HepG2 (cell line): ENCODE measurements around the gene TBCEL. TPM values are rescaled to one million over a fixed set of nuclear protein-coding genes. Genes with fewer than 3 reads are reported as not detected.

Source experiments
- ATAC-seq: fragments of 200-7000 bp; cut with Tn5 transposase; 3 replicates; pipeline ENCODE4 v1.9.1; 2020; ENCODE audit warnings: mild to moderate bottlenecking, moderate library complexity
- BruUV-seq: library from RNA; stranded (reverse); fragments of 400-500 nt; replicated peaks from 2 replicates; lab custom pipeline; 2021; lab: Mats Ljungman, UMichigan
- CTCF ChIA-PET: fragments of 300-600 bp; formaldehyde crosslinking; extraction: SDS; loops from one replicate; lab custom pipeline; 2021; ENCODE audit warnings: low total read pairs, inconsistent platforms, low intra/inter-chr PET ratio; lab: Yijun Ruan, JAX
- POLR2A ChIA-PET: fragments of 350-600 bp; sonication (Branson Sonifier 250); formaldehyde crosslinking; loops from one replicate; lab custom pipeline; 2020; ENCODE audit warnings: antibody characterized with exemption, inconsistent platforms; lab: Yijun Ruan, JAX
- DNase-seq: peaks from one replicate; pipeline ENCODE4 v3.0.0-alpha.2; 2015; ENCODE audit warnings: low spot score
- FAIRE-seq: peaks from 3 replicates; lab custom pipeline; 2011; peaks lifted over from hg19 to GRCh38; lab: Jason Lieb, UNC
- H2AFZ ChIP-seq: one replicate; pipeline ENCODE4 v1.6.1; 2011; ENCODE audit warnings: low read length, inconsistent platforms
- H3K27ac ChIP-seq: fragments of 300-600 bp; 3 replicates; pipeline ENCODE4 v1.8.0; 2011; ENCODE audit warnings: mixed run types, mild to moderate bottlenecking, mixed read lengths, low read length, inconsistent platforms; ENCODE audit not compliant: insufficient read depth; ENCODE audit errors: extremely low read length
- H3K27me3 ChIP-seq, 2 experiments: fragments of 200-600 bp in 1 of 2; 2 replicates in 1 of 2; 3 replicates in 1 of 2; pipeline versions ENCODE4 v1.6.0 to v1.8.0; 2011; ENCODE audit warnings: low read length in 2 of 2, mild to moderate bottlenecking in 2 of 2, moderate library complexity in 2 of 2, inconsistent platforms in 1 of 2; ENCODE audit not compliant: insufficient read depth in 2 of 2, control insufficient read depth in 1 of 2
- H3K36me3 ChIP-seq, 2 experiments: fragments of 200-600 bp in 1 of 2; replicated peaks in 1 of 2; 2 replicates in 1 of 2; 3 replicates in 1 of 2; pipeline versions ENCODE4 v1.5.1 to v1.8.0; 2011; ENCODE audit warnings: low read length in 2 of 2, inconsistent platforms in 1 of 2; ENCODE audit not compliant: insufficient read depth in 2 of 2, control insufficient read depth in 1 of 2
- H3K4me1 ChIP-seq: 2 replicates; pipeline ENCODE4 v1.5.1; 2012; ENCODE audit warnings: low read length, inconsistent platforms; ENCODE audit not compliant: insufficient read depth
- H3K4me2 ChIP-seq: 2 replicates; pipeline ENCODE4 v1.6.0; 2011; ENCODE audit warnings: low read depth, low read length, inconsistent platforms
- H3K4me3 ChIP-seq, 3 experiments: fragments of 200-600 bp in 1 of 3; sonication (generic), shearing (Covaris generic) in 1 of 3; replicated peaks in 1 of 3; 2 replicates each; pipeline ENCODE4 v1.5.1; 2011 to 2016; ENCODE audit warnings: low read length in 3 of 3, inconsistent platforms in 2 of 3, low read depth in 2 of 3, mild to moderate bottlenecking in 2 of 3, control low read depth in 1 of 3, mixed read lengths in 1 of 3; ENCODE audit not compliant: insufficient read depth in 1 of 3
- H3K79me2 ChIP-seq: one replicate; pipeline ENCODE4 v1.6.1; 2011; ENCODE audit warnings: low read length, inconsistent platforms; ENCODE audit not compliant: insufficient read depth
- H3K9ac ChIP-seq: 2 replicates; pipeline ENCODE4 v1.6.0; 2011; ENCODE audit warnings: mild to moderate bottlenecking, low read depth, low read length, inconsistent platforms; ENCODE audit not compliant: insufficient read depth
- H3K9me3 ChIP-seq: 2 replicates; pipeline ENCODE4 v1.5.1; 2012; ENCODE audit warnings: mild to moderate bottlenecking, low read length
- H4K20me1 ChIP-seq: 2 replicates; pipeline ENCODE4 v1.6.0; 2011; ENCODE audit warnings: inconsistent platforms, mild to moderate bottlenecking, low read length, moderate library complexity; ENCODE audit not compliant: insufficient read depth
- IRF2 ChIP-seq: IDR thresholded peaks from 2 replicates; pipeline ENCODE4 v1.6.1; 2018; ENCODE audit warnings: missing genetic modification reagents, missing compliant biosample characterization
- KDM5B ChIP-seq: sonication (generic); formaldehyde crosslinking; IDR thresholded peaks from 2 replicates; pipeline ENCODE4 v1.4.0; 2020; ENCODE audit warnings: missing genetic modification reagents, mild to moderate bottlenecking, borderline replicate concordance
- MYC ChIP-seq: sonication (generic); formaldehyde crosslinking; IDR thresholded peaks from 2 replicates; pipeline ENCODE4 v1.9.0; 2021; ENCODE audit warnings: missing genetic modification reagents, borderline replicate concordance
- NCOR1 ChIP-seq: fragments of 200-600 bp; sonication (generic); IDR thresholded peaks from 2 replicates; pipeline ENCODE4 v1.7.0; 2017; ENCODE audit warnings: antibody characterized with exemption, low read length, borderline replicate concordance
- POGZ ChIP-seq: sonication (generic); formaldehyde crosslinking; IDR thresholded peaks from 2 replicates; pipeline ENCODE4 v1.4.0; 2020; ENCODE audit warnings: mild to moderate bottlenecking, missing genetic modification reagents
- POLR2A ChIP-seq, 2 experiments: IDR thresholded peaks; 2 replicates each; pipeline ENCODE4 v1.6.1; 2011; ENCODE audit warnings: low read depth in 2 of 2, low read length in 2 of 2, mild to moderate bottlenecking in 1 of 2, moderate library complexity in 1 of 2; ENCODE audit not compliant: insufficient read depth in 1 of 2
- ZFP90 ChIP-seq: sonication (generic); formaldehyde crosslinking; IDR thresholded peaks from 2 replicates; pipeline ENCODE4 v1.8.0; 2022; ENCODE audit warnings: missing genetic modification reagents, mild to moderate bottlenecking, inconsistent platforms, borderline replicate concordance
- ZFYVE20 ChIP-seq: sonication (generic); formaldehyde crosslinking; IDR thresholded peaks from 2 replicates; pipeline ENCODE4 v1.8.0; 2023; ENCODE audit warnings: low read depth, mild to moderate bottlenecking, moderate library complexity, missing genetic modification reagents, borderline replicate concordance
- ZNF207 ChIP-seq: fragments of 450-650 bp; IDR thresholded peaks from 2 replicates; pipeline ENCODE4 v1.6.1; 2016; ENCODE audit warnings: antibody characterized with exemption, borderline replicate concordance
- ZNF878 ChIP-seq: sonication (generic); formaldehyde crosslinking; IDR thresholded peaks from 2 replicates; pipeline ENCODE4 v1.8.1; 2023; ENCODE audit warnings: mild to moderate bottlenecking, missing genetic modification reagents, moderate library complexity
- WGBS: methylation state at CpG from one replicate; pipeline ENCODE4 v1.1.6; 2017; ENCODE audit warnings: low lambda C conversion rate; 5-methylcytosine and 5-hydroxymethylcytosine counted together
- in situ Hi-C: cut with HindIII; loops from 2 replicates; pipeline ENCODE4 v1.10.0; 2017; ENCODE audit warnings: low pct_unique_long_range_greater_than_20kb; ENCODE audit not compliant: extremely low pct_ligation_motif_present
- intact Hi-C: fragments of 100-400 bp; cut with micrococcal nuclease; formaldehyde crosslinking; loops from one replicate; pipeline ENCODE4 v1.10.0; 2022; ENCODE audit not compliant: unreplicated experiment
- polyA plus RNA-seq, 8 experiments: library from polyadenylated mRNA; depleted of rRNA in 3 of 8; stranded (reverse) in 7 of 8; unstranded in 1 of 8; fragments of >200 nt; fragmentation: Illumina TruSeq in 4 of 8; extraction: Trizol in 4 of 8; gene quantifications; 2 replicates each; pipeline versions ENCODE4 v1.2.1 to v1.2.3, GENCODE V29; 2011 to 2016; ENCODE audit warnings: low read depth in 4 of 8, missing spikeins in 1 of 8, mixed read lengths in 1 of 8; ENCODE audit not compliant: insufficient read depth in 1 of 8
- total RNA-seq, 5 experiments: library from RNA; depleted of rRNA; stranded (reverse); fragments of >200 nt; fragmentation: Illumina TruSeq; extraction: Trizol; gene quantifications; 2 replicates each; pipeline ENCODE4 v1.2.3, GENCODE V29; 2016; ENCODE audit warnings: low read depth in 1 of 5

TBCEL gene
- total and polyA plus RNA-seq, 2 of the 13 experiments (the other 11 are each of a cell fraction or from before 2014, with no cell fraction given), result 6.1 to 12.5 TPM

GRCh38 chr11:121127809-121128208 lies 103.9 kb downstream of the TBCEL start:
- in situ Hi-C loops, result no loop called here
- intact Hi-C loops, result no loop called here
- Histone ChIP-seq H2AFZ (no peak overlapping the region), H3K4me3 (no peak overlapping the region), H3K79me2 (no peaks in the 10 kb centered on the region), H3K27ac (no peak overlapping the region), H3K4me2 (no peak overlapping the region), H3K9ac (no peak overlapping the region), H4K20me1 (no peaks in the 10 kb centered on the region), H3K36me3 (no peaks in the 10 kb centered on the region), H3K4me1 (no peaks in the 10 kb centered on the region), H3K27me3 (peaks cover 0 to 4% of the 10 kb centered on the region in 2 experiments; a peak in 1 of 5 replicates), H3K9me3 (peaks cover 3% of the 10 kb centered on the region; the same call in 1 of the 2 replicates)
- no TSS peak for BruUV-seq
- ChIA-PET CTCF (no interaction called here), POLR2A (no interaction called here)
- FAIRE-seq (no peak), DNase-seq (no peak), ATAC-seq (no peak)
- WGBS, result 87% methylated on average over 11 of the region's 30 CpGs
- TF ChIP-seq NCOR1, result no peak
- no peak for TF ChIP-seq ZFP90 (CRISPR knock-in tag)
- no peak for TF ChIP-seq ZFYVE20
- TF ChIP-seq POGZ (CRISPR knock-in tag), result no peak
- TF ChIP-seq IRF2 (CRISPR knock-in tag), result no peak
- no peak for TF ChIP-seq MYC (CRISPR knock-in tag)
- TF ChIP-seq ZNF207, result no peak
- no peak for TF ChIP-seq POLR2A (IDR thresholded peaks at IDR 0.05; ENCODE audit: insufficient read depth in 1 of 2, low read depth in 2 of 2, low read length in 2 of 2)
- no peak for TF ChIP-seq ZNF878 (CRISPR knock-in tag)
- no peak for TF ChIP-seq KDM5B (CRISPR knock-in tag)
